K562 (cell line): ENCODE results near the gene MATN1. TPM values are rescaled to one million over a fixed set of nuclear protein-coding genes. Genes with fewer than 3 reads are reported as not detected.

Experiments
- HDAC6 ChIP-seq: IDR thresholded peaks from 2 replicates; pipeline ENCODE4 v1.6.1; 2012; ENCODE audit warnings: low read depth, mild to moderate bottlenecking, control low read depth, inconsistent platforms, low read length, moderate library complexity
- HMGN3 ChIP-seq: IDR thresholded peaks from 2 replicates; pipeline ENCODE4 v1.6.1; 2011; ENCODE audit warnings: borderline replicate concordance, low read depth, mild to moderate bottlenecking, mixed read lengths, low read length; ENCODE audit not compliant: insufficient read length; ENCODE audit errors: extremely low read depth
- KAT8 ChIP-seq: fragments of 450-650 bp; IDR thresholded peaks from 2 replicates; pipeline ENCODE4 v1.6.1; 2016; ENCODE audit warnings: low read depth, mild to moderate bottlenecking
- NFE2 ChIP-seq: IDR thresholded peaks from 2 replicates; pipeline ENCODE4 v1.6.1; 2014; ENCODE audit warnings: antibody characterized with exemption, low read depth
- NR2C1 ChIP-seq, 2 experiments: fragments of 450-650 bp; IDR thresholded peaks; 2 replicates each; pipeline ENCODE4 v1.6.1; 2017; ENCODE audit warnings: mild to moderate bottlenecking in 2 of 2, antibody characterized with exemption in 1 of 2, inconsistent platforms in 1 of 2, missing compliant biosample characterization in 1 of 2, missing genetic modification characterization in 1 of 2
- SNRNP70 ChIP-seq: fragments of 200-400 bp; formaldehyde crosslinking; optimal IDR thresholded peaks from 2 replicates; pipeline ENCODE3; 2017; ENCODE audit warnings: low read depth, low read length
- STAG1 ChIP-seq: sonication (generic); formaldehyde crosslinking; IDR thresholded peaks from 2 replicates; pipeline ENCODE4 v1.5.0; 2020; ENCODE audit warnings: missing genetic modification reagents, borderline replicate concordance
- ZBTB1 ChIP-seq: sonication (generic); formaldehyde crosslinking; IDR thresholded peaks from 2 replicates; pipeline ENCODE4 v1.8.1; 2023; ENCODE audit warnings: missing genetic modification reagents, low read depth, mild to moderate bottlenecking, borderline replicate concordance
- ZEB2 ChIP-seq: fragments of 450-650 bp; IDR thresholded peaks from 2 replicates; pipeline ENCODE4 v1.6.1; 2016
- polyA plus RNA-seq, 8 experiments: library from polyadenylated mRNA; depleted of rRNA in 4 of 8; stranded (reverse) in 5 of 8; unstranded in 3 of 8; fragments of >200 nt; fragmentation: Nextera tagmentation in 2 of 8; fragmentation: Illumina TruSeq in 1 of 8; extraction: Ambion mirVana in 2 of 8; extraction: Trizol in 1 of 8; gene quantifications; 2 replicates each; pipeline versions ENCODE4 v1.2.1 to v1.2.3, GENCODE V29; 2011 to 2014; ENCODE audit warnings: inconsistent platforms in 1 of 8, missing spikeins in 1 of 8
- total RNA-seq, 7 experiments: library from RNA; depleted of rRNA in 6 of 7; stranded (reverse); fragments of >200 nt in 6 of 7; fragmentation: Illumina TruSeq in 2 of 7; extraction: Trizol in 2 of 7; gene quantifications; 2 replicates each; pipeline versions ENCODE4 v1.2.1 to v1.2.3, GENCODE V29; 2011 to 2021; ENCODE audit warnings: low replicate concordance in 1 of 7
- TF ChIP-seq, protein P1 (sequence below): sonication (generic); formaldehyde crosslinking; IDR thresholded peaks from 2 replicates; pipeline ENCODE4 v1.8.0; 2022; ENCODE audit warnings: mild to moderate bottlenecking, missing genetic modification reagents
- TF ChIP-seq, protein P2 (sequence below): sonication (generic); formaldehyde crosslinking; IDR thresholded peaks from 2 replicates; pipeline ENCODE4 v1.8.0; 2022; ENCODE audit warnings: mild to moderate bottlenecking, missing genetic modification reagents
- TF ChIP-seq, protein P3 (sequence below): fragments of 250-450 bp; sonication (Bioruptor Pico); IDR thresholded peaks from 2 replicates; pipeline ENCODE4 v1.4.0; 2020
- TF ChIP-seq, protein P4 (sequence below), 2 experiments: fragments of 450-650 bp; IDR thresholded peaks; 2 replicates each; pipeline ENCODE4 v1.6.1; 2016
- TF ChIP-seq, protein P5 (sequence below): sonication (generic); formaldehyde crosslinking; IDR thresholded peaks from 2 replicates; pipeline ENCODE4 v1.4.0; 2020; ENCODE audit warnings: mild to moderate bottlenecking, missing genetic modification reagents

Gene MATN1
- total and polyA plus RNA-seq, 9 of the 15 experiments (the other 6 are each of a cell fraction or from before 2014, with no cell fraction given) = 0.10 to 2.3 (median 1.2) TPM

DNA sequence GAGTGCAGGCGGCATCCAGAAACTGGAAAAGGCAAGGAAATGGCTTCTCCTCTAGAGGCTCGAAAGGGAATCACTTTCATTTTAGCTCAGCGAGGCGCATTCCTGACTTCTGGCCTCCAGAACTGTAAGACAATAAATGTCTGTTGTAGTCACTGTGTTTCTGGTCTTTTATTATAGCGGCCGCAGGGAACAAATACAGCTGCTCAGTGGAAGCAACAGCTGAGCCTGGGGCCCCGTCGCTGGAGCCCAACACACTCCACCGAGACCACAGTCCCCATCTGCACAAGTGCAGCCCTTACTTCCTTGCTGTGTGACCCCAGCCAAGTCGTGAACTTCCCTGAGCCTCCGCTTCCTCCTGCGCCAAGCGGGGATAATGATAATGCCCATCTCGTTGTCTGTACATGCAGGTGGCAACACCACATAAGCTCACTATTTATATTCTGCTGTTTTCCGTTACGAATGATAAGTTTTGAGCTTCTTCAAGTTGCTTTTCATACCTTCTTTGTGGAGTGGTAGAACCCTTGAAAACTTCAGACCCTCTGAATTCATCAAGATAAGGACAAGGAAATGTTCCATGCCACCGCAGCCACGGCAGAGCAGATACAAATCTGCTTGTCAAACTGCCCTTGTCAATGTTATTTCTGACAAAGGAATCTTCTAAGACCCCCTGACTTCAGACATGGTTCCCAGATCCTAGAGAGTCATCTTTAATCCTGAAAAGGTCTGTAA, 37.4 kb upstream of the MATN1 start (continued):
- TF ChIP-seq, protein P1, sequence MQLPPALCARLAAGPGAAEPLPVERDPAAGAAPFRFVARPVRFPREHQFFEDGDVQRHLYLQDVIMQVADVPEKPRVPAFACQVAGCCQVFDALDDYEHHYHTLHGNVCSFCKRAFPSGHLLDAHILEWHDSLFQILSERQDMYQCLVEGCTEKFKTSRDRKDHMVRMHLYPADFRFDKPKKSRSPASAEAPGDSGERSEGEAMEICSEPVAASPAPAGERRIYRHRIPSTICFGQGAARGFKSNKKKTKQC = no peak
- TF ChIP-seq KAT8 (no peak), ZBTB1 (CRISPR knock-in tag) (no peak), STAG1 (CRISPR knock-in tag) (no peak), NR2C1 (IDR thresholded peaks at IDR 0.05) (no peak), NR2C1 (tag; IDR thresholded peaks at IDR 0.05) (peak; percentile 30; the same call in 1 of the 2 replicates), NFE2 (no peak), HDAC6 (no peak), HMGN3 (no peak), ZEB2 (no peak), SNRNP70 (no peak)
- TF ChIP-seq, protein P2, sequence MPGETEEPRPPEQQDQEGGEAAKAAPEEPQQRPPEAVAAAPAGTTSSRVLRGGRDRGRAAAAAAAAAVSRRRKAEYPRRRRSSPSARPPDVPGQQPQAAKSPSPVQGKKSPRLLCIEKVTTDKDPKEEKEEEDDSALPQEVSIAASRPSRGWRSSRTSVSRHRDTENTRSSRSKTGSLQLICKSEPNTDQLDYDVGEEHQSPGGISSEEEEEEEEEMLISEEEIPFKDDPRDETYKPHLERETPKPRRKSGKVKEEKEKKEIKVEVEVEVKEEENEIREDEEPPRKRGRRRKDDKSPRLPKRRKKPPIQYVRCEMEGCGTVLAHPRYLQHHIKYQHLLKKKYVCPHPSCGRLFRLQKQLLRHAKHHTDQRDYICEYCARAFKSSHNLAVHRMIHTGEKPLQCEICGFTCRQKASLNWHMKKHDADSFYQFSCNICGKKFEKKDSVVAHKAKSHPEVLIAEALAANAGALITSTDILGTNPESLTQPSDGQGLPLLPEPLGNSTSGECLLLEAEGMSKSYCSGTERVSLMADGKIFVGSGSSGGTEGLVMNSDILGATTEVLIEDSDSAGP (CRISPR knock-in tag) = no peak
- TF ChIP-seq, protein P3, sequence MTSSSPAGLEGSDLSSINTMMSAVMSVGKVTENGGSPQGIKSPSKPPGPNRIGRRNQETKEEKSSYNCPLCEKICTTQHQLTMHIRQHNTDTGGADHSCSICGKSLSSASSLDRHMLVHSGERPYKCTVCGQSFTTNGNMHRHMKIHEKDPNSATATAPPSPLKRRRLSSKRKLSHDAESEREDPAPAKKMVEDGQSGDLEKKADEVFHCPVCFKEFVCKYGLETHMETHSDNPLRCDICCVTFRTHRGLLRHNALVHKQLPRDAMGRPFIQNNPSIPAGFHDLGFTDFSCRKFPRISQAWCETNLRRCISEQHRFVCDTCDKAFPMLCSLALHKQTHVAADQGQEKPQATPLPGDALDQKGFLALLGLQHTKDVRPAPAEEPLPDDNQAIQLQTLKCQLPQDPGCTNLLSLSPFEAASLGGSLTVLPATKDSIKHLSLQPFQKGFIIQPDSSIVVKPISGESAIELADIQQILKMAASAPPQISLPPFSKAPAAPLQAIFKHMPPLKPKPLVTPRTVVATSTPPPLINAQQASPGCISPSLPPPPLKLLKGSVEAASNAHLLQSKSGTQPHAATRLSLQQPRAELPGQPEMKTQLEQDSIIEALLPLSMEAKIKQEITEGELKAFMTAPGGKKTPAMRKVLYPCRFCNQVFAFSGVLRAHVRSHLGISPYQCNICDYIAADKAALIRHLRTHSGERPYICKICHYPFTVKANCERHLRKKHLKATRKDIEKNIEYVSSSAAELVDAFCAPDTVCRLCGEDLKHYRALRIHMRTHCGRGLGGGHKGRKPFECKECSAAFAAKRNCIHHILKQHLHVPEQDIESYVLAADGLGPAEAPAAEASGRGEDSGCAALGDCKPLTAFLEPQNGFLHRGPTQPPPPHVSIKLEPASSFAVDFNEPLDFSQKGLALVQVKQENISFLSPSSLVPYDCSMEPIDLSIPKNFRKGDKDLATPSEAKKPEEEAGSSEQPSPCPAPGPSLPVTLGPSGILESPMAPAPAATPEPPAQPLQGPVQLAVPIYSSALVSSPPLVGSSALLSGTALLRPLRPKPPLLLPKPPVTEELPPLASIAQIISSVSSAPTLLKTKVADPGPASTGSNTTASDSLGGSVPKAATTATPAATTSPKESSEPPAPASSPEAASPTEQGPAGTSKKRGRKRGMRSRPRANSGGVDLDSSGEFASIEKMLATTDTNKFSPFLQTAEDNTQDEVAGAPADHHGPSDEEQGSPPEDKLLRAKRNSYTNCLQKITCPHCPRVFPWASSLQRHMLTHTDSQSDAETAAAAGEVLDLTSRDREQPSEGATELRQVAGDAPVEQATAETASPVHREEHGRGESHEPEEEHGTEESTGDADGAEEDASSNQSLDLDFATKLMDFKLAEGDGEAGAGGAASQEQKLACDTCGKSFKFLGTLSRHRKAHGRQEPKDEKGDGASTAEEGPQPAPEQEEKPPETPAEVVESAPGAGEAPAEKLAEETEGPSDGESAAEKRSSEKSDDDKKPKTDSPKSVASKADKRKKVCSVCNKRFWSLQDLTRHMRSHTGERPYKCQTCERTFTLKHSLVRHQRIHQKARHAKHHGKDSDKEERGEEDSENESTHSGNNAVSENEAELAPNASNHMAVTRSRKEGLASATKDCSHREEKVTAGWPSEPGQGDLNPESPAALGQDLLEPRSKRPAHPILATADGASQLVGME (CRISPR knock-in tag) = no peak
- TF ChIP-seq, protein P4, sequence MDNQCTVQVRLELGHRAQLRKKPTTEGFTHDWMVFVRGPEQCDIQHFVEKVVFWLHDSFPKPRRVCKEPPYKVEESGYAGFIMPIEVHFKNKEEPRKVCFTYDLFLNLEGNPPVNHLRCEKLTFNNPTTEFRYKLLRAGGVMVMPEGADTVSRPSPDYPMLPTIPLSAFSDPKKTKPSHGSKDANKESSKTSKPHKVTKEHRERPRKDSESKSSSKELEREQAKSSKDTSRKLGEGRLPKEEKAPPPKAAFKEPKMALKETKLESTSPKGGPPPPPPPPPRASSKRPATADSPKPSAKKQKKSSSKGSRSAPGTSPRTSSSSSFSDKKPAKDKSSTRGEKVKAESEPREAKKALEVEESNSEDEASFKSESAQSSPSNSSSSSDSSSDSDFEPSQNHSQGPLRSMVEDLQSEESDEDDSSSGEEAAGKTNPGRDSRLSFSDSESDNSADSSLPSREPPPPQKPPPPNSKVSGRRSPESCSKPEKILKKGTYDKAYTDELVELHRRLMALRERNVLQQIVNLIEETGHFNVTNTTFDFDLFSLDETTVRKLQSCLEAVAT (IDR thresholded peaks at IDR 0.05) = 0 out of 4 replicates have a peak, but pooled peaks of 1 of the 2 experiments have one; percentile 45
- TF ChIP-seq, protein P5, sequence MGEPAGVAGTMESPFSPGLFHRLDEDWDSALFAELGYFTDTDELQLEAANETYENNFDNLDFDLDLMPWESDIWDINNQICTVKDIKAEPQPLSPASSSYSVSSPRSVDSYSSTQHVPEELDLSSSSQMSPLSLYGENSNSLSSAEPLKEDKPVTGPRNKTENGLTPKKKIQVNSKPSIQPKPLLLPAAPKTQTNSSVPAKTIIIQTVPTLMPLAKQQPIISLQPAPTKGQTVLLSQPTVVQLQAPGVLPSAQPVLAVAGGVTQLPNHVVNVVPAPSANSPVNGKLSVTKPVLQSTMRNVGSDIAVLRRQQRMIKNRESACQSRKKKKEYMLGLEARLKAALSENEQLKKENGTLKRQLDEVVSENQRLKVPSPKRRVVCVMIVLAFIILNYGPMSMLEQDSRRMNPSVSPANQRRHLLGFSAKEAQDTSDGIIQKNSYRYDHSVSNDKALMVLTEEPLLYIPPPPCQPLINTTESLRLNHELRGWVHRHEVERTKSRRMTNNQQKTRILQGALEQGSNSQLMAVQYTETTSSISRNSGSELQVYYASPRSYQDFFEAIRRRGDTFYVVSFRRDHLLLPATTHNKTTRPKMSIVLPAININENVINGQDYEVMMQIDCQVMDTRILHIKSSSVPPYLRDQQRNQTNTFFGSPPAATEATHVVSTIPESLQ = no peak
